HepG2 (cell line): ENCODE results near the gene EPHX1. TPM values are rescaled to one million over a fixed set of nuclear protein-coding genes. Genes with fewer than 3 reads are reported as not detected.

ENCODE experiments used
- BRF2 ChIP-seq: sonication (generic); formaldehyde crosslinking; IDR thresholded peaks from 2 replicates; pipeline ENCODE4 v1.8.1; 2022; ENCODE audit warnings: mild to moderate bottlenecking, missing genetic modification reagents
- ELK4 ChIP-seq: sonication (generic); formaldehyde crosslinking; IDR thresholded peaks from 2 replicates; pipeline ENCODE4 v1.9.0; 2021; ENCODE audit warnings: missing genetic modification reagents, borderline replicate concordance
- IRF1 ChIP-seq: sonication (generic); formaldehyde crosslinking; IDR thresholded peaks from 2 replicates; pipeline ENCODE4 v1.4.0; 2020; ENCODE audit warnings: low read depth, mild to moderate bottlenecking, missing genetic modification reagents
- NCOA1 ChIP-seq: sonication (generic); formaldehyde crosslinking; IDR thresholded peaks from 2 replicates; pipeline ENCODE4 v1.9.0; 2021; ENCODE audit warnings: missing genetic modification reagents
- POGK ChIP-seq: sonication (generic); formaldehyde crosslinking; conservative IDR thresholded peaks from 2 replicates; pipeline ENCODE4 v1.8.0; 2022; ENCODE audit warnings: mild to moderate bottlenecking, moderate library complexity, missing genetic modification reagents
- RAD21 ChIP-seq: fragments of 450-650 bp; formaldehyde crosslinking; IDR thresholded peaks from 2 replicates; pipeline ENCODE4 v1.5.0; 2020; ENCODE audit warnings: mild to moderate bottlenecking
- RCOR2 ChIP-seq: IDR thresholded peaks from 2 replicates; pipeline ENCODE4 v1.6.1; 2016; ENCODE audit warnings: missing biosample characterization, missing genetic modification reagents
- TCF12 ChIP-seq, 2 experiments: fragments of 450-650 bp in 1 of 2; sonication (generic) in 1 of 2; formaldehyde crosslinking in 1 of 2; IDR thresholded peaks; 2 replicates each; pipeline versions ENCODE4 v1.6.1 to v1.8.0; 2017 to 2022; ENCODE audit warnings: antibody characterized with exemption in 1 of 2, mild to moderate bottlenecking in 1 of 2, missing genetic modification reagents in 1 of 2, moderate library complexity in 1 of 2
- UBTF ChIP-seq: sonication (generic); formaldehyde crosslinking; IDR thresholded peaks from 2 replicates; pipeline ENCODE4 v1.4.0; 2020; ENCODE audit warnings: mild to moderate bottlenecking, missing genetic modification reagents
- YEATS2 ChIP-seq: sonication (generic); formaldehyde crosslinking; IDR thresholded peaks from 2 replicates; pipeline ENCODE4 v1.4.0; 2020; ENCODE audit warnings: missing genetic modification reagents, borderline replicate concordance
- YY1 ChIP-seq: IDR thresholded peaks from 2 replicates; pipeline ENCODE4 v1.6.1; 2011; ENCODE audit warnings: low read length, low read depth, moderate library complexity, mild to moderate bottlenecking; ENCODE audit not compliant: insufficient read depth, insufficient replicate concordance
- ZBTB7A ChIP-seq: sonication (generic); formaldehyde crosslinking; IDR thresholded peaks from 2 replicates; pipeline ENCODE4 v1.8.0; 2022; ENCODE audit warnings: mild to moderate bottlenecking, missing genetic modification reagents
- ZGPAT ChIP-seq: IDR thresholded peaks from 2 replicates; pipeline ENCODE4 v1.6.1; 2016; ENCODE audit warnings: mild to moderate bottlenecking
- ZNF30 ChIP-seq: sonication (generic); formaldehyde crosslinking; IDR thresholded peaks from 2 replicates; pipeline ENCODE4 v1.5.0; 2020; ENCODE audit warnings: mild to moderate bottlenecking, missing genetic modification reagents
- ZNF317 ChIP-seq: sonication (generic); formaldehyde crosslinking; IDR thresholded peaks from 2 replicates; pipeline ENCODE4 v1.5.0; 2020; ENCODE audit warnings: mild to moderate bottlenecking, missing genetic modification reagents
- ZNF543 ChIP-seq: sonication (generic); formaldehyde crosslinking; IDR thresholded peaks from 2 replicates; pipeline ENCODE4 v1.4.0; 2020; ENCODE audit warnings: mild to moderate bottlenecking, missing genetic modification reagents
- polyA plus RNA-seq, 8 experiments: library from polyadenylated mRNA; depleted of rRNA in 3 of 8; stranded (reverse) in 7 of 8; unstranded in 1 of 8; fragments of >200 nt; fragmentation: Illumina TruSeq in 4 of 8; extraction: Trizol in 4 of 8; gene quantifications; 2 replicates each; pipeline versions ENCODE4 v1.2.1 to v1.2.3, GENCODE V29; 2011 to 2016; ENCODE audit warnings: low read depth in 4 of 8, missing spikeins in 1 of 8, mixed read lengths in 1 of 8; ENCODE audit not compliant: insufficient read depth in 1 of 8
- total RNA-seq, 5 experiments: library from RNA; depleted of rRNA; stranded (reverse); fragments of >200 nt; fragmentation: Illumina TruSeq; extraction: Trizol; gene quantifications; 2 replicates each; pipeline ENCODE4 v1.2.3, GENCODE V29; 2016; ENCODE audit warnings: low read depth in 1 of 5
- TF ChIP-seq, protein P1 (sequence below): sonication (generic); formaldehyde crosslinking; IDR thresholded peaks from 2 replicates; pipeline ENCODE4 v1.4.0; 2020; ENCODE audit warnings: missing genetic modification reagents

The EPHX1 gene
- total and polyA plus RNA-seq, 2 of the 13 experiments (the other 11 are each of a cell fraction or from before 2014, with no cell fraction given), result 27.7 to 36.5 TPM

DNA sequence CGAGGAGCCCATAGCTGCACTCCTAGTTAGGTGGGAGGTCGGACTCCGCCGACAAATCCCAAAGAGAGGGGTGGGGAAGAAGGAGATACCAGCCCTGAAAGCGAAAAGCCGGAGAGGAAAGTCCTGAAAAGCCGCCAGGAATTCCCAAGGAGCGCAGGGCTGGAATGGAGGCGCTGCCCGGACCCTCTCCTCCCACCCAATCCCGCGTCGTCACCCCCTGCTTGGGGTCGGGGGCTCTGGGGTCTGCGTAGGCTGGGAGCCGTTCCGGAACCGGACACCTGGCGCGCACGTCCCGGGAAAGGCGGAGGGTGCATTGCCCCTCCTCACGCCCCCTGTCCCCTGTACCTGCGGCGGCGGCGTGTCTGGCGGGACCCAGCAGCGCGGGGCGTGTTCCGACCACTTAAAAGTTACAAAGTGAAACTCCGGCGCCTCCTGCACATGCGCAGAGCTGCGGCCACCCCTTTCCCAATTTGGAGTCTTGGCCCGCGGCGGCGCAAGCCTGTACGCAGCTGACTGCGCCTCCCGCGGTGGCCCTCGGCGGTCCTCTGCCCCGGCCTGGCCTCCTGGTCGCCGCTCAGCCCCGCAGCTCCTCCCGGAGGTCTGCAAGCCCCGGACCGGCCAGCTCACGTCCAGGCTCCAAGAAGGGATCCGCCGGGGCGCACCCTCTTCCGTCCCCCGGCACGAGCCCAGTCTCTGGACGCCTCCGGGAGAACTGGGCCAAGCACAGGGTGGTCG is 72.2 kb downstream of the EPHX1 start, which contains the start of gene TMEM63A (continued):
- TF ChIP-seq ZNF317 (peak; percentile 61; the same call in 1 of the 2 replicates), POGK (CRISPR knock-in tag) (peak; percentile 71), IRF1 (peak; percentile 59; the same call in 1 of the 2 replicates), YEATS2 (CRISPR knock-in tag) (no peak), ZNF30 (no peak), UBTF (CRISPR knock-in tag) (peak; percentile 99), TCF12 (IDR thresholded peaks at IDR 0.05) (no peak), TCF12 (CRISPR knock-in tag; IDR thresholded peaks at IDR 0.05) (0 out of 2 replicates have a peak, but pooled peaks have one; percentile 52), ZGPAT (CRISPR knock-in tag) (peak; percentile 46; the same call in 1 of the 2 replicates), BRF2 (CRISPR knock-in tag) (no peak), RAD21 (CRISPR knock-in tag) (peak; percentile 70), NCOA1 (CRISPR knock-in tag) (0 out of 2 replicates have a peak, but pooled peaks have one; percentile 90), YY1 (peak; percentile 53), ELK4 (no peak), ZBTB7A (CRISPR knock-in tag) (peak; percentile 90), ZNF543 (CRISPR knock-in tag) (peak; percentile 93), RCOR2 (CRISPR knock-in tag) (no peak)
- TF ChIP-seq, protein P1, sequence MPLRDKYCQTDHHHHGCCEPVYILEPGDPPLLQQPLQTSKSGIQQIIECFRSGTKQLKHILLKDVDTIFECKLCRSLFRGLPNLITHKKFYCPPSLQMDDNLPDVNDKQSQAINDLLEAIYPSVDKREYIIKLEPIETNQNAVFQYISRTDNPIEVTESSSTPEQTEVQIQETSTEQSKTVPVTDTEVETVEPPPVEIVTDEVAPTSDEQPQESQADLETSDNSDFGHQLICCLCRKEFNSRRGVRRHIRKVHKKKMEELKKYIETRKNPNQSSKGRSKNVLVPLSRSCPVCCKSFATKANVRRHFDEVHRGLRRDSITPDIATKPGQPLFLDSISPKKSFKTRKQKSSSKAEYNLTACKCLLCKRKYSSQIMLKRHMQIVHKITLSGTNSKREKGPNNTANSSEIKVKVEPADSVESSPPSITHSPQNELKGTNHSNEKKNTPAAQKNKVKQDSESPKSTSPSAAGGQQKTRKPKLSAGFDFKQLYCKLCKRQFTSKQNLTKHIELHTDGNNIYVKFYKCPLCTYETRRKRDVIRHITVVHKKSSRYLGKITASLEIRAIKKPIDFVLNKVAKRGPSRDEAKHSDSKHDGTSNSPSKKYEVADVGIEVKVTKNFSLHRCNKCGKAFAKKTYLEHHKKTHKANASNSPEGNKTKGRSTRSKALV (CRISPR knock-in tag), result peak; percentile 86
